ENCODE results near the gene ZNF362. TPM values are rescaled to one million over a fixed set of nuclear protein-coding genes. Genes with fewer than 3 reads are reported as not detected.

ZNF362 gene
- total RNA-seq, 1 experiment from 2014 or later: 14.6 TPM

DNA sequence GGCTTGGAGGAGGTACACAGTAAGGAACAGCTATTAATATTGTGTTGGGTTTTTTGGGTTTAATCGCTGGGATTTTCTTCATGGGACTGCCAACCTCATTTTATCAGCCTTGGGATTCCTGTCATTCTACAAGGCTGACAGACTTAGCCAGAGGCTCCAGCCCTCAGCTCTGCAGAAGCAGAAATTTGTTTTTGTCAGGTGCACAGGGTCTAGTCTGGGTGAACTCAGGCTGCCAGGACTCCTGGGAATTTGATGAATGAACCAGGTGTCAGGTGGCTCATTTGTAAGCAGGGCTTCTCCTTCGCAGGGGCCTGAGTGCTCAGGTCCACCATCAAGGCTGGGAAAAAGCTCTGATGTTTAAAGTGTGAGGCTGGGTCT lies 11.5 kb upstream of the ZNF362 start:
- DNase-seq (ENCODE audit: low read depth): no peak

DNA sequence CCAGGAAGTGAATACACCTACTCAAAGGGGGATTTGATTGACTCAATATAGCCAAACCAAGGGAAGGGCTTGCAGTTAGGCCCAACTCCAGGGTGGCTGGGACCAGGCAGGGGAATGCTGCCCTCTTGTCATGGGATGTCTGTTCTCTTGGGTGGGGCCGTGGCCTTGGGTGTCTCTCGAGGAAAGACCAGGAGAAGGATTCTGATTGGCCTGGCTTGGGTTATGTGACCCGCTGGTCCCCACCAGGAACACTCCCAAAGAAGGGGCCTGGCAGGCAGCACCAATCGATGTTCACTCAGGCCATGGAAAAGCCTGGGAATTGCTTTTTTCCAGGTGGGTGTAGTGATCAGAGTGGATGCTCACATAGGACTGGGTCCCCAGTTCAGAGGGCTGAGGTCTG lies 10.1 kb upstream of the ZNF362 start:
- DNase-seq (ENCODE audit: low read depth): no peak

GRCh38 chr1:33247545-33247944 lies 8.7 kb upstream of the ZNF362 start:
- DNase-seq (ENCODE audit: low read depth): no peak

DNA sequence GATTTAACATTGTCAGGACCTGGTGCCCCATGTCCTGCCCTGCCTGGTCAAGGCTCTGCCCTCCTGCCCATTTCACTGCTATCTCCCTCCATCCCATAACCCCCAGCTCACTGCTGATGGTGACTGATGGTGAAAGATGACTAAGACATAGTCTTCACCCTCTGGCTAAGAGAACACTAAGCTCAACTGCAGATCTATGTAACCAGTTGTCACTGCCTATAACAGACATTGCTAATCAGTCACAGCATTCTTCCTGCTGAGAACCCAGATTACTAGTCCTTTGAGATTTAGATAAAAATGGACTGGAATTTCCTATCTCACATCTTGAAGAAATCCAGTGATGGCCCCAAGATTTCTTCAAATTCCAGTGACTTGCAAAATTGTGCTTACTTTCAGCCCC lies 8.0 kb upstream of the ZNF362 start:
- no peak for DNase-seq (ENCODE audit: low read depth)

DNA sequence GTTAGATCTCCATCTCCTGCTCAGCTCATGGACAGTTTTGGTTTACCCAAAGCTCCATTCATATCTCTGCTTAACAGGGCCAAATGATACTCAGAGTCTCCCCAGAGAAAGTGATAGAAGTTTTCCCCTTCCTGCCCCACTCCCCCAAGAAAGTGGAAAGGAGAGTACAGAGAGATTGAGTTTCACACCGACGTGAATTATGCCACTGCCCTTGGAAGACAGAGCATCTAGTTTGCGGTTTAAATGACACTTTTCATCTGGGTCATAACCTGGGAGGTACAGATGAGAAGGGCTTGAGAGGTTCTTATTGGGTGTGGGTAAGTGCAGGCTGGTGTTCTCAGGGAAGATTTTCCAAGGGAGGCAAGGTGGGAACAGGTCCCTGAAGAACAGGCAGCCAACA lies 6.9 kb upstream of the ZNF362 start:
- no peak for DNase-seq (ENCODE audit: low read depth)

- DNase-seq (ENCODE audit: low read depth): no peak
Measured at GRCh38 chr1:33250217-33250616, 6.1 kb upstream of the ZNF362 start.

- DNase-seq (ENCODE audit: low read depth): no peak
Measured at GRCh38 chr1:33250724-33251123, 5.6 kb upstream of the ZNF362 start.

DNA sequence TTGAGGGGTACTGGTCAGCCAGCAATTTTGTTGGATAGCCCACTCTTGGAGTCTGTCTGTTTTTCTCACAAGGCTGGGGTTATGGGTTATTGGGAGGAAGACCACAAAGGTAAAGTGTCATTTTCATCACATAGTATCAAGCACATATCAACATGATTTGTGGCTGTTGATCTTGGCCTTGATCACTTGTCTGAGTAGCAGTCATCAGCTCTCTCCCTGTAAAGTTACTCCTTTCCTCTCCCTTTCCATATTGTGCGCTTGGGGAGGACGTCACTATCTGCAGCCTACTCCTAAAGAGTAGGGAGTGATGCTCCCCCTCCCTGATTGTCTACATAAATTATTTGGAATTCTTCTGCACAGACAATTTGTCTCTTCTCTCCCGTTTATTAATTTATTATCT lies 1.8 kb upstream of the ZNF362 start:
- no peak for DNase-seq (ENCODE audit: low read depth)

- DNase-seq (ENCODE audit: low read depth): peak; percentile 74
Measured at GRCh38 chr1:33255347-33256220, 708 bp upstream of the ZNF362 start.

DNA sequence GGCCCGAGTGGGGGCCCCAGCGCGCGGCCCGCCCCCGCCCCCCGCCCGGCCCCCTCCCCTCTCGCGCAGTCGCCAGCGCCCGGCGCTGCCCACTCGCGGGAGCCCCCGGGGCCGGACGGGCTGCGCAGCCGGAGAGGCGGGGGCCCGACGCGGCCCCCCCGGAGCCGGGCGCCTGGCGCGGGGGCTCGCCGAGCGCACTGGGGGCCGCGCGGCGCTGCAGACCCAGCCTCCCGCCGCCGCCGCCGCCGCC lies 146 bp upstream of the ZNF362 start:
- no peak for DNase-seq (ENCODE audit: low read depth)

GRCh38 chr1:33257207-33257771 lies 997 bp downstream of the ZNF362 start:
- no peak for DNase-seq (ENCODE audit: low read depth)

- DNase-seq (ENCODE audit: low read depth): peak; percentile 11
Measured at GRCh38 chr1:33257772-33258712, 1.8 kb downstream of the ZNF362 start.

GRCh38 chr1:33258788-33259274 lies 2.5 kb downstream of the ZNF362 start:
- no peak for DNase-seq (ENCODE audit: low read depth)

GRCh38 chr1:33259879-33260278 lies 3.6 kb downstream of the ZNF362 start:
- DNase-seq (ENCODE audit: low read depth): no peak

GRCh38 chr1:33260439-33260838 lies 4.1 kb downstream of the ZNF362 start:
- DNase-seq (ENCODE audit: low read depth): no peak

DNA sequence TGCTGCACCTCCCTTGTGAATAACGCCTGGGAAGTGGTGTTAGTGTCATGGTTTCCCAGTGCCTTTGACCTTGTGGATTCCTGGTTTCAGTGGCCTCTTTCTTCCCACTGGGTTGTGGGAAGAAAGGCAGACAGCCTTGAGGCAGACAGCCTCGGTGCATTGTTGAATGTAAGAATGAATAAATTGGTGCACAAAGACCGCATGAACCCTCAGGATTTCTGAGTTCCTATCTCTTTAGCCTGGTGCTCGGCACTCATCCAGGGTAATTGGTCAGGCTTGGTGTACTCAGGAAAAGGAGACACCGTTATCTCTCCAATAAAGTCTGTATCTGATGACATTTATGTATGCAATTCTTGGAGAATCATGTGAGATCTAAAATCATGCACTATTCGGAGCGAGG lies 5.1 kb downstream of the ZNF362 start:
- DNase-seq (ENCODE audit: low read depth): no peak

DNA sequence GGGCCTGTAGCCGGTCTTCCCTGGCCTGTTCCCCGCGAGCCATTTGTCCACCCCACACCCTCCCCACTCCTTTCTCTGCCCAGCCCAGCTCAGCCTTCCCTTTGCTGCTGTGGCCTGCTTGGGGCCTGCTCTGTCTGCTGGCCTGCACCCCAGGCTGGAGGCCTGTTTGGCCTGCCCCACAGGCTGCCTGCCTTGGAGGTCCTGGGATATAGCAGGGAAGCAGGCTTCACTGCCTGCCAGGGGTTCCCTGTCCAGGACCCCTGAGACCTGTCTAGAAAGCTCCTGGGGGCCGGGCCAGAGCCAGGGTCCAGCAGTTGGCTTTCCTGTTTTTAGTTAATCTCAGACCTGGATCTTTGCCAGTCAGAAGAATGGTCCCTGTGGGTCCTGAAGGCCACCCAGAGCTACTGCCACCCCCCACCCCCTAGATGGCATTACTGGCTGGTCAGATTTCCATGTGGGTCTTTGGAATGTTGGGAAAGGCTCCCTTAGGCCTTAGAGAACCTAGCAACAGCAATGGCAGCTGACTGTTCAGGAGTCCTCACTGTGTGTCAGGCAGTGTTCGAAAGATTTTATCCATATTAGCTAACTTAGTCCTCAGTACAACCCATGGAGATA lies 7.7 kb downstream of the ZNF362 start:
- no peak for DNase-seq (ENCODE audit: low read depth)

DNA sequence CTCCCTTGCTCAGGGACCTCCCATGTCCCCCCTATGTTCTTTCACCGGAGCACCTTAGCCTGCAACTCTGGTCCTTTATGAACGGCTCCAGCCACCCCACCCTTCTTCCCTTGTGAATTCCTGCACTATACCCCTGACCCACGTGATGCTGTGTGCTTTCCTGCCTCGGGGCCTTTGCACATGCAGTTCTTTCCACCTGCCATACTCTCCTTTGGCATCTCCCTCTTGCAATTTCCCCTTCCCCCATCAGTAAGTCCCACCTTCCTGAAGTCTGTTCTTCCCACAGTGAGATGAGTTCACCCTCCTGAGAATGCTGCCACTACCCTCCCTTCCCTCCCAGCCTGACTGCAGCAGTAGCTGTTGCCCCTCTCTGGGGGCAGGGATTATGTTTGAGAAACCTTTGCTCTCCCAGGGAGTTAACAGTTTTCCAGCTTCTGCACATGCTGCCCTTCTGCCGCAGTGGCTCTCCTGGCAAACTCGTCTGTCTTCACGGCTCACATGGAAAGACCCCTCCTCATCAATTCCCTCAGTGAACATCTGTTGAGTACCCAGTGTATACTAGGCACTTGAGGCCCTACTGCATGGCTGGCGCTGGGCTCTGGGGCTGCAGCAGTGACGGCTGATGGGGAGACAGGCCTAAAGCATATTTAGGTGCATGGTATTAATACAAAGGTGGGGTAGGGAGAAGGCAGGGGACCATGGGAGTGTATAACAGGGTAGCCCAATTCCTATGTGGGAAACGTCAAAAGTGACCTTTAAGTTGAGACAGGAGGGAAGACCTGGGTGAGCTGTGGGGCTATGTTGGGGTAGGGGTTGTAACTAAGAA lies 9.7 kb downstream of the ZNF362 start:
- no peak for DNase-seq (ENCODE audit: low read depth)

GRCh38 chr1:33266766-33267165 lies 10.5 kb downstream of the ZNF362 start:
- no peak for DNase-seq (ENCODE audit: low read depth)

DNA sequence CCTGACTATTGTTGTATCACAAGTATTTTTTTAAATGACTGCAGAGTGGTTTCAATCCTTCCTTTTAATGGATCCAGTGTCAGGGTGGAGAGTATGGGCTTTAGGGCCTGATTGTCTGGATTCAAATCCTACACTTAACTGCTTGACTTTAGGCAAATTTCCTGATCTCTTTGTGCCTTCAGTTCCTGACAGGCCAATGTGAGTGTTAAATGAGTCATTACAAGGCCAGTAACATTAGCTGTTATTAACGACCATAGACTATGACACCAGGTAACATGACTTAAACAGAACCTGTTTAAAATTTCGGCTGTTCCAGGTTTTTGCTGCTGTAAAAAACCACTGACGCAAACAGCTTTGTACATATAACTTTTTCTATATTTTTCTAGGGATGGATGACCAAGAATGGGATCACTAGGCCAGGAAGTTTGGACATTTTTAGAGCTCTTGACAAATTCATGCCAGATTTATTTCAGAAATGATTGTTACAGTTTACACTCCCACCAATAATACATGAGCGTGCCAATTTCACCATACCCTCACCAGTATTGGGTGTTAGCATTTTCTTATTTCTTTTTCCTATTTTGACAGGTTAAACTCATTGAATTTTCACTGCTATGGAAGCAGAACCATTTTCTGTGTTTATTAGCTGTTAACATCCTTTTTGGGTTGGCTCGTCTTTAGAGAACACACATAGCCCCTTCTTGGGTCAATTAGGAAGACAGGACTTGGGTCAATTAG lies 11.3 kb downstream of the ZNF362 start:
- DNase-seq (ENCODE audit: low read depth): no peak

GRCh38 chr1:33268457-33268856 lies 12.2 kb downstream of the ZNF362 start:
- DNase-seq (ENCODE audit: low read depth): no peak

Data from Daoy (cell line).